Upper lobe of right lung (tissue), 1 donor: ENCODE measurements around the gene CADPS. TPM values are rescaled to one million over a fixed set of nuclear protein-coding genes. Genes with fewer than 3 reads are reported as not detected.

Experiments
- ATAC-seq: fragments of 200-7000 bp; cut with Tn5 transposase; one replicate; pipeline ENCODE4 v1.9.1; 2020; ENCODE audit warnings: mild to moderate bottlenecking, moderate library complexity
- DNase-seq: peaks from one replicate; pipeline ENCODE4 v3.0.0-alpha.2; 2020
- H3K27ac ChIP-seq: fragments of 200-600 bp; one replicate; pipeline ENCODE4 v1.8.0; 2022
- H3K27me3 ChIP-seq: fragments of 200-600 bp; one replicate; pipeline ENCODE4 v1.8.0; 2022; ENCODE audit warnings: mild to moderate bottlenecking
- H3K36me3 ChIP-seq: fragments of 200-600 bp; one replicate; pipeline ENCODE4 v1.8.0; 2022
- H3K4me1 ChIP-seq: fragments of 200-600 bp; one replicate; pipeline ENCODE4 v1.8.0; 2022
- H3K4me3 ChIP-seq: fragments of 200-600 bp; one replicate; pipeline ENCODE4 v1.8.0; 2022; ENCODE audit warnings: mild to moderate bottlenecking
- H3K9me3 ChIP-seq: fragments of 200-600 bp; one replicate; pipeline ENCODE4 v1.8.0; 2022
- CTCF ChIP-seq: fragments of 200-600 bp; IDR thresholded peaks from one replicate; pipeline ENCODE4 v1.8.0; 2022; ENCODE audit warnings: antibody characterized with exemption
- intact Hi-C: fragments of 100-400 bp; cut with DNase I; formaldehyde crosslinking; loops from one replicate; pipeline ENCODE4 v1.11.0; 2022
- total RNA-seq: library from RNA; stranded (reverse); fragmentation: NEBNext Ultra II Directional; extraction: Animal tissue kit (Norgen Biotek cat#: 25700); gene quantifications from one replicate; pipeline ENCODE4 v1.2.1, GENCODE V29; 2021
- donor health status: DM: no; HTN: yes; CAD: no; lungs with severe emphysema.

CADPS gene
- total RNA-seq, 1 donor from 2014 or later, result 1.1 TPM

GRCh38 chr3:62676689-62677271, 198.4 kb downstream of the CADPS start:
- Histone ChIP-seq H3K36me3 (no peaks in the 10 kb centered on the region), H3K9me3 (no peaks in the 10 kb centered on the region), H3K4me1 (no peaks in the 10 kb centered on the region), H3K4me3 (no peak overlapping the region), H3K27ac (no peak overlapping the region), H3K27me3 (no peaks in the 10 kb centered on the region)
- ATAC-seq, result no peak
- intact Hi-C loops, result no loop called here
- no peak for DNase-seq
- no peak for TF ChIP-seq CTCF

GRCh38 chr3:62675492-62675891, 199.7 kb downstream of the CADPS start:
- no peak for TF ChIP-seq CTCF
- no peak overlapping the region for H3K4me3 ChIP-seq
- intact Hi-C loops, result no loop called here
- H3K27me3 ChIP-seq, result no peaks in the 10 kb centered on the region
- no peak overlapping the region for H3K27ac ChIP-seq
- no peak for ATAC-seq
- H3K36me3 ChIP-seq, result no peaks in the 10 kb centered on the region
- no peaks in the 10 kb centered on the region for H3K4me1 ChIP-seq
- no peak for DNase-seq
- no peaks in the 10 kb centered on the region for H3K9me3 ChIP-seq

- intact Hi-C loops, result no loop called here
- H3K27me3 ChIP-seq, result no peaks in the 10 kb centered on the region
- no peaks in the 10 kb centered on the region for H3K4me1 ChIP-seq
- no peak for TF ChIP-seq CTCF
- ATAC-seq (no peak), DNase-seq (no peak)
- H3K27ac ChIP-seq, result no peak overlapping the region
- no peak overlapping the region for H3K4me3 ChIP-seq
- no peaks in the 10 kb centered on the region for H3K9me3 ChIP-seq
- no peaks in the 10 kb centered on the region for H3K36me3 ChIP-seq
These were observed 202.3 kb downstream of the CADPS start for GRCh38 chr3:62672988-62673313.

GRCh38 chr3:62672270-62672987, 202.8 kb downstream of the CADPS start:
- H3K4me1 ChIP-seq, result no peaks in the 10 kb centered on the region
- intact Hi-C loops, result no loop called here
- H3K27ac ChIP-seq, result no peak overlapping the region
- TF ChIP-seq CTCF, result no peak
- H3K9me3 ChIP-seq, result no peaks in the 10 kb centered on the region
- DNase-seq, result no peak
- no peaks in the 10 kb centered on the region for H3K27me3 ChIP-seq
- H3K4me3 ChIP-seq, result no peak overlapping the region
- ATAC-seq, result no peak
- H3K36me3 ChIP-seq, result no peaks in the 10 kb centered on the region

- H3K27ac ChIP-seq, result no peak overlapping the region
- no peaks in the 10 kb centered on the region for H3K4me1 ChIP-seq
- H3K36me3 ChIP-seq, result no peaks in the 10 kb centered on the region
- no peak for TF ChIP-seq CTCF
- ATAC-seq, result no peak
- no peak for DNase-seq
- no peaks in the 10 kb centered on the region for H3K9me3 ChIP-seq
- intact Hi-C loops, result no loop called here
- H3K4me3 ChIP-seq, result no peak overlapping the region
- H3K27me3 ChIP-seq, result no peaks in the 10 kb centered on the region
These were observed 204.9 kb downstream of the CADPS start for GRCh38 chr3:62670351-62670750.
